Testis (tissue), 3 donors: ENCODE measurements around the gene TBXA2R. TPM values are rescaled to one million over a fixed set of nuclear protein-coding genes. Genes with fewer than 3 reads are reported as not detected.
"Not testable (repeated sequence)": the region's sequence is repeated elsewhere in the genome, so short reads cannot be mapped to it uniquely, and the experiment has no call there.

Experiments
- DNase-seq: peaks from one replicate; pipeline ENCODE4 v3.0.0-alpha.2; 2019
- H3K27ac ChIP-seq, 2 donors: fragments of 200-600 bp; sonication (generic); one replicate each; pipeline ENCODE4 v1.5.1; 2019
- H3K27me3 ChIP-seq: fragments of 200-600 bp; sonication (generic); one replicate; pipeline ENCODE4 v1.5.1; 2019
- H3K36me3 ChIP-seq: fragments of 200-600 bp; sonication (generic); one replicate; pipeline ENCODE4 v1.5.1; 2017; ENCODE audit warnings: low read depth; ENCODE audit errors: missing control alignments
- H3K4me1 ChIP-seq: fragments of 200-600 bp; sonication (generic); one replicate; pipeline ENCODE4 v1.5.1; 2019
- H3K4me3 ChIP-seq, 2 donors: fragments of 200-600 bp; sonication (generic); one replicate each; pipeline ENCODE4 v1.5.1; 2017 to 2019
- H3K9me3 ChIP-seq: fragments of 200-600 bp; sonication (generic); one replicate; pipeline ENCODE4 v1.5.1; 2017
- CTCF ChIP-seq, 3 experiments: fragments of 450-650 bp in 2 of 3; fragments of 200-600 bp in 1 of 3; sonication (generic) in 1 of 3; IDR thresholded peaks; one replicate each; pipeline ENCODE4 v1.5.1; 2016 to 2019; ENCODE audit warnings: antibody characterized with exemption in 3 of 3, mild to moderate bottlenecking in 2 of 3, moderate library complexity in 1 of 3
- POLR2A ChIP-seq: fragments of 450-650 bp; IDR thresholded peaks from one replicate; pipeline ENCODE4 v1.6.1; 2017; ENCODE audit warnings: antibody characterized with exemption, mild to moderate bottlenecking, moderate library complexity
- WGBS, 2 donors: methylation state at CpG; one replicate each; pipeline ENCODE4 v1.1.5; 2018; 5-methylcytosine and 5-hydroxymethylcytosine counted together
- intact Hi-C: fragments of 100-400 bp; cut with DNase I; formaldehyde crosslinking; loops from one replicate; pipeline ENCODE4 v1.15.1; 2023; ENCODE audit warnings: low total_unique reads
- polyA plus RNA-seq: library from polyadenylated mRNA; stranded (reverse); fragments of 350-450 nt; fragmentation: Illumina TruSeq; extraction: RNeasy Lipid Tissue Mini Kit (QIAGEN cat#74804); gene quantifications from one replicate; pipeline ENCODE4 v1.2.3, GENCODE V29; 2014; ENCODE audit warnings: low read depth, low replicate concordance; ENCODE audit not compliant: insufficient read depth
- total RNA-seq, 2 donors: library from RNA; depleted of rRNA; stranded (reverse); fragments of >200 nt; gene quantifications; one replicate each; pipeline ENCODE4 v1.2.3, GENCODE V29; 2016

Gene TBXA2R
- total and polyA plus RNA-seq, 3 donors from 2014 or later = 1.3 to 3.2 (median 1.8) TPM

GRCh38 chr19:3572855-3573161 lies 33.9 kb downstream of the TBXA2R start, which contains the start of gene HMG20B:
HMG20B (plus strand) TSS chr19:3572944; CDS start chr19:3573310, 366 bp downstream.
- Histone ChIP-seq H3K27me3 (no peaks in the 10 kb centered on the region), H3K27ac (peak within 1 kb of the TSS; percentile 20 to 81), H3K4me1 (peaks cover 9% of the 10 kb centered on the region), H3K36me3 (no peaks in the 10 kb centered on the region), H3K9me3 (no peaks in the 10 kb centered on the region), H3K4me3 (peak within 1 kb of the TSS; percentile 83 to 89)
- DNase-seq = no peak
- TF ChIP-seq CTCF (IDR thresholded peaks at IDR 0.05) = no peak
- no peak for TF ChIP-seq POLR2A
- intact Hi-C loops = no loop called here
- WGBS, 2 donors = 1% methylated on average over 28 of the region's 30 CpGs; no CpG with 5 or more reads in 1 of the 2 donors

GRCh38 chr19:3572132-3572854 lies 34.4 kb downstream of the TBXA2R start:
- Histone ChIP-seq H3K27me3 (no peaks in the 10 kb centered on the region), H3K4me1 (peaks cover 9% of the 10 kb centered on the region), H3K27ac (peak overlapping the region in 1 of 2 donors; percentile 6), H3K4me3 (peak overlapping the region; percentile 83 to 89), H3K36me3 (no peaks in the 10 kb centered on the region), H3K9me3 (no peaks in the 10 kb centered on the region)
- WGBS, 2 donors = 2 to 7% methylated on average over 6 to 44 of the region's 48 CpGs
- TF ChIP-seq CTCF (IDR thresholded peaks at IDR 0.05) (no peak), POLR2A (no peak)
- intact Hi-C loops = no loop called here
- peak; percentile 100 for DNase-seq

- Histone ChIP-seq H3K4me1 (peaks cover 9% of the 10 kb centered on the region), H3K36me3 (no peaks in the 10 kb centered on the region), H3K9me3 (no peaks in the 10 kb centered on the region), H3K27me3 (no peaks in the 10 kb centered on the region), H3K4me3 (no peak overlapping the region), H3K27ac (no peak overlapping the region)
- 75 to 78% methylated on average over 7 of the region's 7 CpGs for WGBS, 2 donors
- TF ChIP-seq CTCF (IDR thresholded peaks at IDR 0.05) = no peak
- TF ChIP-seq POLR2A = no peak
- intact Hi-C loops = no loop called here
- DNase-seq = no peak
Measured at GRCh38 chr19:3570606-3571011, 36.1 kb downstream of the TBXA2R start.

- H3K27ac ChIP-seq = not testable (repeated sequence)
- WGBS, 2 donors = 89 to 91% methylated on average over 11 of the region's 11 CpGs
Measured at GRCh38 chr19:3570042-3570441, 36.6 kb downstream of the TBXA2R start.

GRCh38 chr19:3565139-3565538 lies 41.5 kb downstream of the TBXA2R start:
- Histone ChIP-seq H3K4me1 (no peaks in the 10 kb centered on the region), H3K9me3 (no peaks in the 10 kb centered on the region), H3K36me3 (no peaks in the 10 kb centered on the region), H3K27me3 (no peaks in the 10 kb centered on the region), H3K4me3 (no peak overlapping the region), H3K27ac (no peak overlapping the region)
- WGBS, 2 donors = 82 to 84% methylated on average over 19 of the region's 19 CpGs
- TF ChIP-seq POLR2A (no peak), CTCF (IDR thresholded peaks at IDR 0.05) (no peak)
- no peak for DNase-seq
- intact Hi-C loops = no loop called here

More at GRCh38 chr19:3570042-3570441, 36.6 kb downstream of the TBXA2R start:
- H3K4me3 ChIP-seq, H3K27me3 ChIP-seq, H3K4me1 ChIP-seq, H3K36me3 ChIP-seq, H3K9me3 ChIP-seq, DNase-seq, intact Hi-C loops: not testable (repeated sequence)
